Smooth muscle cell (in vitro differentiated cells): ENCODE results near the gene PLEKHN1. TPM values are rescaled to one million over a fixed set of nuclear protein-coding genes. Genes with fewer than 3 reads are reported as not detected.
"Not testable (repeated sequence)": the region's sequence is repeated elsewhere in the genome, so short reads cannot be mapped to it uniquely, and the experiment has no call there.

Source experiments
- DNase-seq: peaks from one replicate; lab custom pipeline; 2025; ENCODE audit not compliant: unreplicated experiment; lab: John Stamatoyannopoulos, UW
- H2AFZ ChIP-seq: fragments of 200-600 bp; sonication (generic); 2 replicates; pipeline ENCODE4 v1.6.0; 2016; ENCODE audit warnings: antibody characterized with exemption, low read depth, mild to moderate bottlenecking
- H3F3A ChIP-seq: fragments of 200-600 bp; sonication (generic); 2 replicates; pipeline ENCODE4 v1.6.0; 2017; ENCODE audit warnings: antibody characterized with exemption, low read depth
- H3K27ac ChIP-seq: fragments of 200-600 bp; sonication (generic); 2 replicates; pipeline ENCODE4 v1.5.1; 2016; ENCODE audit warnings: low read depth, mild to moderate bottlenecking
- H3K27me3 ChIP-seq: fragments of 200-600 bp; sonication (generic); 2 replicates; pipeline ENCODE4 v1.6.1; 2016; ENCODE audit warnings: low read depth, mild to moderate bottlenecking
- H3K36me3 ChIP-seq: fragments of 200-600 bp; sonication (generic); 2 replicates; pipeline ENCODE4 v1.5.1; 2016; ENCODE audit warnings: low read depth
- H3K4me1 ChIP-seq: fragments of 200-600 bp; sonication (generic); 2 replicates; pipeline ENCODE4 v1.5.1; 2016; ENCODE audit warnings: low read depth
- H3K4me2 ChIP-seq: fragments of 200-600 bp; sonication (generic); 2 replicates; pipeline ENCODE4 v1.6.0; 2016; ENCODE audit warnings: mild to moderate bottlenecking
- H3K4me3 ChIP-seq: fragments of 200-600 bp; sonication (generic); 2 replicates; pipeline ENCODE4 v1.5.1; 2016; ENCODE audit warnings: mild to moderate bottlenecking
- H3K79me2 ChIP-seq: fragments of 200-600 bp; sonication (generic); 2 replicates; pipeline ENCODE4 v1.6.0; 2016; ENCODE audit warnings: low read depth, mild to moderate bottlenecking
- H3K9ac ChIP-seq: fragments of 200-600 bp; sonication (generic); 2 replicates; pipeline ENCODE4 v1.6.0; 2016; ENCODE audit warnings: low read depth
- H3K9me3 ChIP-seq: fragments of 200-600 bp; sonication (generic); replicated peaks from 2 replicates; pipeline ENCODE4 v1.5.1; 2016; ENCODE audit warnings: low read depth
- H4K20me1 ChIP-seq: fragments of 200-600 bp; sonication (generic); 2 replicates; pipeline ENCODE4 v1.6.0; 2016; ENCODE audit warnings: low read depth
- WGBS: methylation state at CpG from one replicate; pipeline ENCODE4 v1.1.7; 2016; ENCODE audit warnings: low lambda C conversion rate; 5-methylcytosine and 5-hydroxymethylcytosine counted together
- polyA plus RNA-seq: library from polyadenylated mRNA; unstranded; fragments of >200 nt; fragmentation: Nextera tagmentation; extraction: Ambion mirVana; gene quantifications from 2 replicates; pipeline ENCODE4 v1.2.1, GENCODE V29; 2016
- total RNA-seq: library from RNA; depleted of rRNA; stranded (reverse); fragments of >200 nt; gene quantifications from 2 replicates; pipeline ENCODE4 v1.2.3, GENCODE V29; 2014
- TF ChIP-seq, protein P1 (sequence below): fragments of 200-600 bp; sonication (generic); IDR thresholded peaks from 2 replicates; pipeline ENCODE4 v1.5.1; 2017; ENCODE audit warnings: borderline replicate concordance, mild to moderate bottlenecking, antibody characterized with exemption; ENCODE audit not compliant: insufficient read depth, poor library complexity, severe bottlenecking

Gene PLEKHN1
- total and polyA plus RNA-seq, 2 experiments from 2014 or later = 2.6 to 5.2 TPM

DNA sequence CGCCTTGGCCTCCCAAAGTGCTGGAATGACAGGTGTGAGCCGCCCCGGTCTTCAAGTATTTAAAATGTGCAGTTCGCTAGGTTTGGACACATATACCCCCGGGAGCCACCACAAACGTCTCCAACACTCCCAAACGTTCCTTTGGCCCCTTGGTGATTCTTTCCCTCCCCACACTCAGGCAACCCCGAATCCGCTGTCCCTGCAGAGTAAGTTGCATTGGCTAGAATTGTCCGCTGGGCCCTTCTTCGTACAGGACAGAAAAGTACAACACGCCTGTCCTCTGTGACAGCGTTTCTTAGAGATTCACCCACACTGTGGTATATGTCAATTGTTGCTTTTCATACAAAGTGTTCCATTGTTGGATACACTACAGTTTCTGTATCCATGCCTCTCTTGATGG, 18.8 kb downstream of the PLEKHN1 start:
- no peaks in the 10 kb centered on the region for H3K79me2 ChIP-seq
- H3K4me2 ChIP-seq = no peak overlapping the region
- H3K27ac ChIP-seq = no peak overlapping the region
- H3K9me3 ChIP-seq = no peaks in the 10 kb centered on the region
- DNase-seq = no peak
- H3K4me3 ChIP-seq = no peak overlapping the region
- H3K4me1 ChIP-seq = no peaks in the 10 kb centered on the region
- H2AFZ ChIP-seq = no peak overlapping the region
- peaks cover 15% of the 10 kb centered on the region for H3K27me3 ChIP-seq
- WGBS = 83% methylated on average over 13 of the region's 13 CpGs
- no peaks in the 10 kb centered on the region for H3F3A ChIP-seq
- H4K20me1 ChIP-seq = no peaks in the 10 kb centered on the region
- H3K9ac ChIP-seq = no peak overlapping the region
- no peaks in the 10 kb centered on the region for H3K36me3 ChIP-seq
- TF ChIP-seq, protein P1, sequence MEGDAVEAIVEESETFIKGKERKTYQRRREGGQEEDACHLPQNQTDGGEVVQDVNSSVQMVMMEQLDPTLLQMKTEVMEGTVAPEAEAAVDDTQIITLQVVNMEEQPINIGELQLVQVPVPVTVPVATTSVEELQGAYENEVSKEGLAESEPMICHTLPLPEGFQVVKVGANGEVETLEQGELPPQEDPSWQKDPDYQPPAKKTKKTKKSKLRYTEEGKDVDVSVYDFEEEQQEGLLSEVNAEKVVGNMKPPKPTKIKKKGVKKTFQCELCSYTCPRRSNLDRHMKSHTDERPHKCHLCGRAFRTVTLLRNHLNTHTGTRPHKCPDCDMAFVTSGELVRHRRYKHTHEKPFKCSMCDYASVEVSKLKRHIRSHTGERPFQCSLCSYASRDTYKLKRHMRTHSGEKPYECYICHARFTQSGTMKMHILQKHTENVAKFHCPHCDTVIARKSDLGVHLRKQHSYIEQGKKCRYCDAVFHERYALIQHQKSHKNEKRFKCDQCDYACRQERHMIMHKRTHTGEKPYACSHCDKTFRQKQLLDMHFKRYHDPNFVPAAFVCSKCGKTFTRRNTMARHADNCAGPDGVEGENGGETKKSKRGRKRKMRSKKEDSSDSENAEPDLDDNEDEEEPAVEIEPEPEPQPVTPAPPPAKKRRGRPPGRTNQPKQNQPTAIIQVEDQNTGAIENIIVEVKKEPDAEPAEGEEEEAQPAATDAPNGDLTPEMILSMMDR = no peak

DNA sequence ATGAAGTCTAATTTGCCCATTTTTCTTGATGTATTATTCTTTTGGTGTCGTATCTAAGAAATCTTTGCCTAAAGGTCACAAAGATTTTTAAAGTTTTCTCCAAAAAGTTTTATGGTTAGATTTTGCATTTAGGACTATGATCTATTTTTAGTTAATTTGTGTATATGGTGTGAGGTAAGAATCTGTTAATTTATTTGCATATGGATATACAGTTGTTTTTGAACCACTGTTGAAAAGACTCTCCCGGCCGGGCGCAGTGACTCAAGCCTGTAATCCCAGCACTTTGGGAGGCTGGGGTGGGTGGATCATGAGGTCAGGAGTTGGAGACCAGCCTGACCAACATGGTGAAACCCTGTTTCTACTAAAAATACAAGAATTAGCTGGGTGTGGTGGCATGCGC, 21.8 kb downstream of the PLEKHN1 start:
- H3K36me3 ChIP-seq, H3F3A ChIP-seq, H4K20me1 ChIP-seq, H3K4me2 ChIP-seq, H3K27ac ChIP-seq, H3K79me2 ChIP-seq, H3K9me3 ChIP-seq, H3K27me3 ChIP-seq, H3K9ac ChIP-seq, H3K4me3 ChIP-seq, DNase-seq, H2AFZ ChIP-seq, H3K4me1 ChIP-seq: not testable (repeated sequence)
- WGBS = 82% methylated on average over 5 of the region's 5 CpGs

DNA sequence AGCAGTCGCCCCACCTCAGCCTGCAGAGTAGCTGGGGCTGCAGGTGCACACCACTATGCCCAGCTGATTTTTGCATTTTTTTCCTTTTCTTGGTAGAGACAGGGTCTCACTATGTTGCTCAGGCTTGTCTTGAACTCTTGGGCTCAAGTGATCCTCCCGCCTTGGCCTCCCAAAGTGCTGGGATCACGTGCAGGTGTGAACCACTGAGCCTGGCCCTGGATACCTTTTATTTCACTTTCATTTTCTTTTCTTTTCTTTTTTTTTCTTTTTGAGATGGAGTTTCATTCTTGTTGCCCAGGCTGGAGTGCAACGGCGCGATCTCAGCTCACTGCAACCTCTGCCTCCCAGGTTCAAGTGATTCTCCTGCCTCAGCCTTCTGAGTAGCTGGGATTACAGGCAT, 25.0 kb downstream of the PLEKHN1 start:
- not testable (repeated sequence) for H4K20me1 ChIP-seq, H3K4me2 ChIP-seq, H3K4me1 ChIP-seq, H3K36me3 ChIP-seq, H3K9ac ChIP-seq, H3K79me2 ChIP-seq, H2AFZ ChIP-seq, DNase-seq, H3K27me3 ChIP-seq, H3K27ac ChIP-seq, H3K4me3 ChIP-seq, H3K9me3 ChIP-seq, H3F3A ChIP-seq
- WGBS = 90% methylated on average over 6 of the region's 6 CpGs

DNA sequence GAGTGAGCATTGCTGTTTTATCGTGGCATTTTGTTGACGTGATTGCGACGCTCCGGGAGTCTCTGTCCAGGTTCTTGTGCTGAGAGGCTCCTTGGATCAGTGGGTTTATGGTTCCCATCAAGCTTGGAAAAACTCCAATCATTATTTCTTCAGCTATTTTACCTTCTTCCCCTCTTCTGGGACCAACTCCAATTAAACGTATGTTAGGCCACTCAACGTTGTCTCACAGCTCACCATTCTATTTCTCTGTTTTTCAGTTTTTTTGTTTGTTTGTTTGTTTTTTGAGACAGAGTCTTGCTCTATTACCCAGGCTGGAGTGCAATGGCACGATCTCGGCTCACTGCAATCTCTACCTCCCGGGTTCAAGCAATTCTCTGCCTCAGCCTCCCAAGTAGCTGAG, 25.6 kb downstream of the PLEKHN1 start:
- Histone ChIP-seq H3F3A (no peaks in the 10 kb centered on the region), H3K79me2 (no peaks in the 10 kb centered on the region), H3K27ac (no peak overlapping the region), H3K4me1 (no peaks in the 10 kb centered on the region), H3K36me3 (no peaks in the 10 kb centered on the region), H3K9ac (no peak overlapping the region), H3K4me2 (no peak overlapping the region), H3K4me3 (no peak overlapping the region), H4K20me1 (peaks cover 2% of the 10 kb centered on the region), H3K9me3 (no peaks in the 10 kb centered on the region), H2AFZ (no peak overlapping the region), H3K27me3 (no peaks in the 10 kb centered on the region)
- 96% methylated on average over 10 of the region's 10 CpGs for WGBS
- no peak for DNase-seq
- TF ChIP-seq, protein P1 = no peak

DNA sequence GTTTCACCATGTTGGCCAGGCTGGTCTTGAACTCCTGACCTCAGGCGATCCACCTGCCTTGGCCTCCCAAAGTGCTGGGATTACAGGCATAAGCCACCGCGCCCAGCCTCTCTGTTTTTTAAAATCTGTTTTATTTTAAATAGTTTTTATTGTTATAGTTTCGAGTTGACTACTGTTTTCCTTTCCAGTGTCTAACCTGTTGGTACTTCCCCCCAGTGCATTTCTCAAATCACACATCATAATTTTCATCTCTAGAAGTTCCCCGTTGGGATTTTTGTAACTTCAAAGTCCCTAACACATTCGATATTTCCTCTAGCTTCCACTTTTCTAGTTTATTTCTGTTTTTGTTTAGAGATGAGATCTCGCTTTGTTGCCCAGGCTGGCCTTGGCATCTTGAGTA, 26.1 kb downstream of the PLEKHN1 start:
- H3K79me2 ChIP-seq = no peaks in the 10 kb centered on the region
- no peaks in the 10 kb centered on the region for H3K36me3 ChIP-seq
- H3K4me3 ChIP-seq = no peak overlapping the region
- peaks cover 7% of the 10 kb centered on the region for H4K20me1 ChIP-seq
- TF ChIP-seq, protein P1 = no peak
- no peak overlapping the region for H3K27ac ChIP-seq
- H3K27me3 ChIP-seq = no peaks in the 10 kb centered on the region
- no peak overlapping the region for H3K4me2 ChIP-seq
- H3K9me3 ChIP-seq = no peaks in the 10 kb centered on the region
- no peak overlapping the region for H3K9ac ChIP-seq
- WGBS = 89% methylated on average over 7 of the region's 7 CpGs
- H2AFZ ChIP-seq = no peak overlapping the region
- DNase-seq = no peak
- no peaks in the 10 kb centered on the region for H3K4me1 ChIP-seq
- H3F3A ChIP-seq = no peaks in the 10 kb centered on the region
